Measurements from ENCODE around the gene NUDT5. TPM values are rescaled to one million over a fixed set of nuclear protein-coding genes. Genes with fewer than 3 reads are reported as not detected.

The NUDT5 gene
- total and polyA plus RNA-seq, 2 of the 8 experiments (the other 6 are each of a cell fraction or from before 2014, with no cell fraction given), result 130 to 134 TPM

DNA sequence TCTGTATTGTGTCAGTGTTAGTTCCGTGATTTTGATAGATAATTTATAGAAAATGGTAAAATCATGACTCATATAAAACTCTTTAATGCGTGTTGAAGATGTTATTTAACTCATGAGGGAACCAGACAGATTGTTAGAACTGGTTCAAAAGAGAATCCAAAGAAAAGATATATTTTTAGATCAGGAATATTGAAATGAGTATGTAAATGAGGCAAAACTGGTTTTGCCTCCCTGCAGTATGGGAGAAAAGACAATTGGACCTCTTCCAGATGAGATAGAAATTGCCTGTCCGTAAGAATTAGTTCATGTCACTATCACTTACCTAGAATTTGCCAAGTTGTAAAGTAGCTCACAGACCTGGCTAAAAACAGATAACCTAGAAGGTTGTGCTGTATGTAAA is 17.9 kb upstream of the NUDT5 start:
- ChIA-PET POLR2A (ENCODE audit: partially characterized antibody) (interaction anchor here (1.8 kb wide), 1 partner anchor 10 kb away, joined by 7 read pairs; no protein-coding TSS in a partner anchor), CTCF (ENCODE audit: partially characterized antibody) (interaction anchor here (0.6 to 4.9 kb wide), 13 partner anchors 11 to 1867 kb away, joined by 3 to 42 read pairs (median 5); no protein-coding TSS in a partner anchor)
- no peak for TF ChIP-seq HDAC6 (IDR thresholded peaks at IDR 0.05; ENCODE audit: low read depth, low read length)
- TF ChIP-seq, protein P1, sequence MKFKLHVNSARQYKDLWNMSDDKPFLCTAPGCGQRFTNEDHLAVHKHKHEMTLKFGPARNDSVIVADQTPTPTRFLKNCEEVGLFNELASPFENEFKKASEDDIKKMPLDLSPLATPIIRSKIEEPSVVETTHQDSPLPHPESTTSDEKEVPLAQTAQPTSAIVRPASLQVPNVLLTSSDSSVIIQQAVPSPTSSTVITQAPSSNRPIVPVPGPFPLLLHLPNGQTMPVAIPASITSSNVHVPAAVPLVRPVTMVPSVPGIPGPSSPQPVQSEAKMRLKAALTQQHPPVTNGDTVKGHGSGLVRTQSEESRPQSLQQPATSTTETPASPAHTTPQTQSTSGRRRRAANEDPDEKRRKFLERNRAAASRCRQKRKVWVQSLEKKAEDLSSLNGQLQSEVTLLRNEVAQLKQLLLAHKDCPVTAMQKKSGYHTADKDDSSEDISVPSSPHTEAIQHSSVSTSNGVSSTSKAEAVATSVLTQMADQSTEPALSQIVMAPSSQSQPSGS (IDR thresholded peaks at IDR 0.05; ENCODE audit: low read length), result no peak
- no peak for TF ChIP-seq JUND (IDR thresholded peaks at IDR 0.05; ENCODE audit: low read length)
- no peak for TF ChIP-seq SIRT6 (IDR thresholded peaks at IDR 0.05; ENCODE audit: low read length)
- no peak for TF ChIP-seq CREB1 (IDR thresholded peaks at IDR 0.05)
- TF ChIP-seq YY1 (IDR thresholded peaks at IDR 0.05; ENCODE audit: low read depth, low read length), result no peak
- no peak for TF ChIP-seq TCF12 (IDR thresholded peaks at IDR 0.05; ENCODE audit: low read depth, low read length)
- TF ChIP-seq CHD2 (IDR thresholded peaks at IDR 0.05; ENCODE audit: low read length), result no peak
- no peak for TF ChIP-seq GABPA (IDR thresholded peaks at IDR 0.05; ENCODE audit: borderline replicate concordance, insufficient read depth, low read length)
- no peak for TF ChIP-seq ASH2L (IDR thresholded peaks at IDR 0.05; ENCODE audit: low read length)
- TF ChIP-seq SIN3A (conservative IDR thresholded peaks at IDR 0.05 in 1 of 2, IDR thresholded peaks at IDR 0.05 in 1 of 2; ENCODE audit: low read depth in 1 of 2, low read length in 2 of 2), result no peak
- no peak for TF ChIP-seq SRF (IDR thresholded peaks at IDR 0.05; ENCODE audit: low read depth, low read length)
- TF ChIP-seq RBBP5 (IDR thresholded peaks at IDR 0.05; ENCODE audit: borderline replicate concordance, low read depth, low read length), result no peak
- no peak for TF ChIP-seq MAFK (IDR thresholded peaks at IDR 0.05; ENCODE audit: low read depth, low read length)

More for the DNA sequence above, 17.9 kb upstream of the NUDT5 start:
- no peaks in the 10 kb centered on the region for H3K9me3 ChIP-seq (ENCODE audit: insufficient read depth in 2 of 2, low read depth in 1 of 2, low read length in 1 of 2)
- no peak overlapping the region for H3K18ac ChIP-seq (ENCODE audit: extremely low read depth, low read length)
- H3K27me3 ChIP-seq (replicated peaks in 1 of 4; ENCODE audit: control insufficient read depth in 3 of 4, extremely low read depth in 1 of 4, insufficient read depth in 3 of 4, low read length in 3 of 4), result no peaks in the 10 kb centered on the region
- H3K4ac ChIP-seq (replicated peaks; ENCODE audit: insufficient read length, low read depth, low read length), result no peak overlapping the region
- H2BK120ac ChIP-seq (replicated peaks; ENCODE audit: low read depth, low read length), result no peak overlapping the region
- no peak overlapping the region for H3K4me2 ChIP-seq (ENCODE audit: insufficient read depth in 1 of 2, low read depth in 2 of 2, low read length in 2 of 2)
- H2BK20ac ChIP-seq (ENCODE audit: low read length), result no peak overlapping the region
- no peak overlapping the region for H2AK5ac ChIP-seq (ENCODE audit: low read depth, low read length)
- H3K36me3 ChIP-seq (ENCODE audit: control insufficient read depth in 2 of 4, insufficient read depth in 4 of 4, low read length in 3 of 4), result peaks cover 10 to 60% (median 39%) of the 10 kb centered on the region in 4 experiments
- no peak overlapping the region for H3K4me3 ChIP-seq (ENCODE audit: extremely low read depth in 1 of 4, insufficient read depth in 2 of 4, low read depth in 3 of 4, low read length in 4 of 4)
- H3K79me1 ChIP-seq (ENCODE audit: low read depth, low read length), result peaks cover 2% of the 10 kb centered on the region; the same call in 1 of the 2 replicates
- no peak overlapping the region for H3K14ac ChIP-seq (ENCODE audit: insufficient read length)
- H2BK12ac ChIP-seq (ENCODE audit: low read depth, low read length), result no peak overlapping the region
- no peak overlapping the region for H3K23ac ChIP-seq (ENCODE audit: insufficient read length)
- H2BK15ac ChIP-seq (ENCODE audit: low read length), result no peak overlapping the region
- no peak overlapping the region for H4K8ac ChIP-seq (ENCODE audit: extremely low read depth, insufficient read depth, low read length)
- H4K91ac ChIP-seq (replicated peaks; ENCODE audit: insufficient read length, low read length), result no peak overlapping the region
- no peak overlapping the region for H3K56ac ChIP-seq (replicated peaks; ENCODE audit: insufficient read length, low read depth, low read length)
- DNase-seq (ENCODE audit: low read depth in 1 of 2, low spot score in 2 of 2) (no peak), FAIRE-seq (no peak)
- no peaks in the 10 kb centered on the region for H3K23me2 ChIP-seq (ENCODE audit: low read depth, low read length)
- H3K79me2 ChIP-seq (ENCODE audit: control insufficient read depth in 1 of 2, insufficient read depth in 2 of 2, low read length in 2 of 2), result peaks cover 0 to 25% of the 10 kb centered on the region in 2 experiments; a peak in 3 of 4 replicates
- H4K5ac ChIP-seq (ENCODE audit: insufficient read length, low read depth, low read length), result no peak overlapping the region
- H2AFZ ChIP-seq (ENCODE audit: low read length), result no peak overlapping the region
- H4K20me1 ChIP-seq (replicated peaks in 1 of 2; ENCODE audit: control insufficient read depth in 1 of 2, insufficient read depth in 2 of 2, low read length in 2 of 2), result peaks cover 2 to 7% of the 10 kb centered on the region in 2 experiments
- no peaks in the 10 kb centered on the region for H3K4me1 ChIP-seq (replicated peaks in 1 of 4; ENCODE audit: control insufficient read depth in 3 of 4, insufficient read depth in 4 of 4, low read length in 3 of 4)
- H2BK5ac ChIP-seq (ENCODE audit: low read depth, low read length), result no peak overlapping the region
- no peak overlapping the region for H3K9ac ChIP-seq (replicated peaks in 1 of 4; ENCODE audit: extremely low read depth in 1 of 4, low read depth in 3 of 4, low read length in 3 of 4)
- WGBS, 2 experiments (ENCODE audit: extremely low coverage in 1 of 2, insufficient coverage in 1 of 2, insufficient read length in 1 of 2, insufficient replicate concordance in 2 of 2, low coverage in 1 of 2, low lambda C conversion rate in 2 of 2, missing lambda C conversion rate in 1 of 2), result 92% methylated on average over 3 of the region's 3 CpGs; no CpG with 5 or more reads in 1 of the 2 experiments
- no peak overlapping the region for H3K27ac ChIP-seq (ENCODE audit: low read depth, low read length)

All from H1 (cell line).